Panc1 (cell line): ENCODE data around the gene HTR1D. TPM values are rescaled to one million over a fixed set of nuclear protein-coding genes. Genes with fewer than 3 reads are reported as not detected.

Experiments
- ATAC-seq: fragments of 200-7000 bp; cut with Tn5 transposase; 2 replicates; pipeline ENCODE4 v1.9.1; 2020; ENCODE audit warnings: mild to moderate bottlenecking, moderate library complexity
- BruUV-seq: library from RNA; stranded (reverse); fragments of 400-500 nt; replicated peaks from 2 replicates; lab custom pipeline; 2021; lab: Mats Ljungman, UMichigan
- CTCF ChIA-PET: fragments of 300-600 bp; sonication (Branson Sonifier 250); formaldehyde crosslinking; loops from one replicate; lab custom pipeline; 2022; ENCODE audit warnings: antibody characterized with exemption; lab: Charles Lee
- POLR2A ChIA-PET: fragments of 300-600 bp; sonication (Branson Sonifier 250); formaldehyde crosslinking; loops from one replicate; lab custom pipeline; 2022; ENCODE audit warnings: antibody characterized with exemption; lab: Charles Lee
- DNase-seq: peaks from one replicate; pipeline ENCODE4 v3.0.0-alpha.2; 2010; ENCODE audit warnings: low read depth, low spot score
- H3K27ac ChIP-seq: 2 replicates; pipeline ENCODE4 v1.5.1; 2011; ENCODE audit warnings: mild to moderate bottlenecking, low read length, inconsistent platforms
- H3K27me3 ChIP-seq: fragments of 200-500 bp; sonication (Bioruptor generic); 2 replicates; pipeline ENCODE4 v1.6.0; 2014; ENCODE audit warnings: low read length, inconsistent platforms; ENCODE audit not compliant: control insufficient read depth, insufficient read depth
- H3K36me3 ChIP-seq: fragments of 200-500 bp; sonication (Bioruptor generic); 2 replicates; pipeline ENCODE4 v1.5.1; 2014; ENCODE audit warnings: inconsistent platforms, mild to moderate bottlenecking, low read length, moderate library complexity; ENCODE audit not compliant: control insufficient read depth, insufficient read depth
- H3K4me1 ChIP-seq: 2 replicates; pipeline ENCODE4 v1.5.1; 2011; ENCODE audit warnings: inconsistent platforms, mild to moderate bottlenecking, low read length, moderate library complexity; ENCODE audit not compliant: control insufficient read depth, insufficient read depth
- H3K4me3 ChIP-seq, 2 experiments: 2 replicates each; pipeline ENCODE4 v1.5.1; 2011 to 2012; ENCODE audit warnings: low read depth in 2 of 2, low read length in 2 of 2, mild to moderate bottlenecking in 2 of 2, inconsistent platforms in 1 of 2, moderate library complexity in 1 of 2
- H3K9me3 ChIP-seq: fragments of 200-500 bp; sonication (Bioruptor generic); 2 replicates; pipeline ENCODE4 v1.5.1; 2014; ENCODE audit warnings: low read depth, mild to moderate bottlenecking, inconsistent platforms, low read length, moderate library complexity; ENCODE audit not compliant: control insufficient read depth, insufficient read depth
- POLR2AphosphoS5 ChIP-seq: IDR thresholded peaks from 2 replicates; pipeline ENCODE4 v1.6.1; 2012; ENCODE audit warnings: mild to moderate bottlenecking, low read depth, low read length, moderate library complexity
- SIN3A ChIP-seq: IDR thresholded peaks from 2 replicates; pipeline ENCODE4 v1.6.1; 2012; ENCODE audit warnings: low read depth, mild to moderate bottlenecking, low read length, moderate library complexity, borderline replicate concordance; ENCODE audit not compliant: insufficient read depth
- TCF7L2 ChIP-seq: IDR thresholded peaks from 2 replicates; pipeline ENCODE4 v1.6.1; 2011; ENCODE audit warnings: mild to moderate bottlenecking, low read depth, low read length, inconsistent platforms
- in situ Hi-C: cut with HindIII; loops from 2 replicates; pipeline ENCODE4 v1.10.0; 2016; ENCODE audit warnings: low sequenced_read_pairs, low pct_unique_long_range_greater_than_20kb
- intact Hi-C: fragments of 100-400 bp; cut with micrococcal nuclease; formaldehyde crosslinking; loops from one replicate; pipeline ENCODE4 v1.10.0; 2022; ENCODE audit not compliant: unreplicated experiment
- total RNA-seq: library from RNA; stranded (reverse); gene quantifications from one replicate; pipeline ENCODE4 v1.2.1, GENCODE V29; 2021; ENCODE audit not compliant: unreplicated experiment
- TF ChIP-seq, protein P1 (sequence below): fragments of 450-650 bp; IDR thresholded peaks from 2 replicates; pipeline ENCODE4 v1.5.1; 2017; ENCODE audit warnings: mild to moderate bottlenecking
- TF ChIP-seq, protein P2 (sequence below), 2 experiments: IDR thresholded peaks; 2 replicates each; pipeline ENCODE4 v1.6.1; 2011 to 2012; ENCODE audit warnings: low read depth in 2 of 2, control low read depth in 1 of 2, low read length in 1 of 2, mild to moderate bottlenecking in 1 of 2, moderate library complexity in 1 of 2; ENCODE audit not compliant: insufficient read depth in 1 of 2

The HTR1D gene
- total RNA-seq, 1 experiment from 2014 or later: 3.5 TPM

- intact Hi-C loops (no loop called here), in situ Hi-C loops (loop anchor here (25.0 kb wide), 1 partner anchor 109 kb away; no protein-coding TSS in a partner anchor)
- Histone ChIP-seq H3K36me3 (no peaks in the 10 kb centered on the region), H3K27ac (peak overlapping the region; percentile 82), H3K9me3 (no peaks in the 10 kb centered on the region), H3K27me3 (no peaks in the 10 kb centered on the region), H3K4me3 (no peak overlapping the region; a peak in 1 of 4 replicates), H3K4me1 (peaks cover 38% of the 10 kb centered on the region)
- DNase-seq (peak; percentile 86), ATAC-seq (peak; percentile 87)
- POLR2A ChIA-PET: no interaction called here
- CTCF ChIA-PET: interaction anchor here (0.7 to 1.0 kb wide), 2 partner anchors 9 to 12 kb away, joined by 3 to 7 read pairs; no protein-coding TSS in a partner anchor
- no TSS peak for BruUV-seq
- TF ChIP-seq POLR2AphosphoS5: peak; percentile 57; the same call in 1 of the 2 replicates
- TF ChIP-seq, protein P1, sequence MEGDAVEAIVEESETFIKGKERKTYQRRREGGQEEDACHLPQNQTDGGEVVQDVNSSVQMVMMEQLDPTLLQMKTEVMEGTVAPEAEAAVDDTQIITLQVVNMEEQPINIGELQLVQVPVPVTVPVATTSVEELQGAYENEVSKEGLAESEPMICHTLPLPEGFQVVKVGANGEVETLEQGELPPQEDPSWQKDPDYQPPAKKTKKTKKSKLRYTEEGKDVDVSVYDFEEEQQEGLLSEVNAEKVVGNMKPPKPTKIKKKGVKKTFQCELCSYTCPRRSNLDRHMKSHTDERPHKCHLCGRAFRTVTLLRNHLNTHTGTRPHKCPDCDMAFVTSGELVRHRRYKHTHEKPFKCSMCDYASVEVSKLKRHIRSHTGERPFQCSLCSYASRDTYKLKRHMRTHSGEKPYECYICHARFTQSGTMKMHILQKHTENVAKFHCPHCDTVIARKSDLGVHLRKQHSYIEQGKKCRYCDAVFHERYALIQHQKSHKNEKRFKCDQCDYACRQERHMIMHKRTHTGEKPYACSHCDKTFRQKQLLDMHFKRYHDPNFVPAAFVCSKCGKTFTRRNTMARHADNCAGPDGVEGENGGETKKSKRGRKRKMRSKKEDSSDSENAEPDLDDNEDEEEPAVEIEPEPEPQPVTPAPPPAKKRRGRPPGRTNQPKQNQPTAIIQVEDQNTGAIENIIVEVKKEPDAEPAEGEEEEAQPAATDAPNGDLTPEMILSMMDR: no peak
- TF ChIP-seq TCF7L2: no peak
These were observed 20.5 kb downstream of the HTR1D start for GRCh38 chr1:23196627-23197328.

- TF ChIP-seq, protein P1: no peak
- no peak for TF ChIP-seq POLR2AphosphoS5
- TF ChIP-seq SIN3A: no peak
- no peak for TF ChIP-seq TCF7L2
- TF ChIP-seq, protein P2, sequence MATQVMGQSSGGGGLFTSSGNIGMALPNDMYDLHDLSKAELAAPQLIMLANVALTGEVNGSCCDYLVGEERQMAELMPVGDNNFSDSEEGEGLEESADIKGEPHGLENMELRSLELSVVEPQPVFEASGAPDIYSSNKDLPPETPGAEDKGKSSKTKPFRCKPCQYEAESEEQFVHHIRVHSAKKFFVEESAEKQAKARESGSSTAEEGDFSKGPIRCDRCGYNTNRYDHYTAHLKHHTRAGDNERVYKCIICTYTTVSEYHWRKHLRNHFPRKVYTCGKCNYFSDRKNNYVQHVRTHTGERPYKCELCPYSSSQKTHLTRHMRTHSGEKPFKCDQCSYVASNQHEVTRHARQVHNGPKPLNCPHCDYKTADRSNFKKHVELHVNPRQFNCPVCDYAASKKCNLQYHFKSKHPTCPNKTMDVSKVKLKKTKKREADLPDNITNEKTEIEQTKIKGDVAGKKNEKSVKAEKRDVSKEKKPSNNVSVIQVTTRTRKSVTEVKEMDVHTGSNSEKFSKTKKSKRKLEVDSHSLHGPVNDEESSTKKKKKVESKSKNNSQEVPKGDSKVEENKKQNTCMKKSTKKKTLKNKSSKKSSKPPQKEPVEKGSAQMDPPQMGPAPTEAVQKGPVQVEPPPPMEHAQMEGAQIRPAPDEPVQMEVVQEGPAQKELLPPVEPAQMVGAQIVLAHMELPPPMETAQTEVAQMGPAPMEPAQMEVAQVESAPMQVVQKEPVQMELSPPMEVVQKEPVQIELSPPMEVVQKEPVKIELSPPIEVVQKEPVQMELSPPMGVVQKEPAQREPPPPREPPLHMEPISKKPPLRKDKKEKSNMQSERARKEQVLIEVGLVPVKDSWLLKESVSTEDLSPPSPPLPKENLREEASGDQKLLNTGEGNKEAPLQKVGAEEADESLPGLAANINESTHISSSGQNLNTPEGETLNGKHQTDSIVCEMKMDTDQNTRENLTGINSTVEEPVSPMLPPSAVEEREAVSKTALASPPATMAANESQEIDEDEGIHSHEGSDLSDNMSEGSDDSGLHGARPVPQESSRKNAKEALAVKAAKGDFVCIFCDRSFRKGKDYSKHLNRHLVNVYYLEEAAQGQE (IDR thresholded peaks at IDR 0.05; ENCODE audit: insufficient read depth in 1 of 2, low read depth in 2 of 2, low read length in 1 of 2): no peak
- intact Hi-C loops: no loop called here
- no TSS peak for BruUV-seq
- Histone ChIP-seq H3K36me3 (no peaks in the 10 kb centered on the region), H3K27ac (peak overlapping the region; percentile 78), H3K4me3 (peak overlapping the region in 1 of 2 experiments; percentile 17; a peak in 2 of 4 replicates), H3K4me1 (peaks cover 38% of the 10 kb centered on the region), H3K27me3 (no peaks in the 10 kb centered on the region), H3K9me3 (no peaks in the 10 kb centered on the region)
- DNase-seq (peak; percentile 64), ATAC-seq (peak; percentile 57)
- CTCF ChIA-PET: interaction anchor here (0.7 to 1.8 kb wide), 2 partner anchors 10 to 17 kb away, joined by 4 to 9 read pairs; no protein-coding TSS in a partner anchor
- POLR2A ChIA-PET: no interaction called here
- in situ Hi-C loops: loop anchor here (25.0 kb wide), 1 partner anchor 107 kb away; no protein-coding TSS in a partner anchor
These were observed 22.9 kb downstream of the HTR1D start for GRCh38 chr1:23194119-23194984.
